Right lobe of liver (tissue), 4 donors: ENCODE data around the gene CELSR1.

Experiments used
- POLR2A ChIP-seq: fragments of 450-650 bp; IDR thresholded peaks from one replicate; pipeline ENCODE4 v1.6.1; 2017; ENCODE audit warnings: antibody characterized with exemption, mild to moderate bottlenecking
- TF ChIP-seq, protein P1 (sequence below), 4 donors: fragments of 200-600 bp in 3 of 4; fragments of 450-650 bp in 1 of 4; IDR thresholded peaks; one replicate each; pipeline versions ENCODE4 v1.5.1 to v1.8.0; 2016 to 2022; ENCODE audit warnings: antibody characterized with exemption in 4 of 4, mild to moderate bottlenecking in 2 of 4
- donor health status: DM: no; HTN: no; CAD: no.
- donor health status: DM: no; HTN: no; CAD: no.
- donor health status: DM: no; HTN: yes; CAD: no.

DNA sequence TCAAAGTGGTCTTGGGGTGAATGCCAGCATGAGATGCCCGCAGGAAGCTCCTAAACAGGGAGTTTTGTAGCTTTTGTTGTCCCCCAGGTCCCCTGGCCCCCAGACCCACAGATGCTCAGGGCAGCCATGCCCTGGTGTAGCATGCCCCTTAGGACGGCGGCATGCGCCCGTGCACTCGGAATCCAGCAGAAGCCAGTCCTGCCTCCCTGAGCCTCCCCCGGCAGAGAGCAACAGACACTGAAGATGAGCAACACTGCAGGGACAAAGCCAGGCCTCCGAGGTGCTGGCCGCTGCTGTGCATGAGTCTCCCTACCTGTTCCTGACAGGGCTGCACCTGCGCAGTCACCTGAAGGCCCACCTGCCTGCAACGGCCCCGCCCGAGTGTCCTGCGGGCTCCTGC is 142.8 kb downstream of the CELSR1 start:
- TF ChIP-seq, protein P1, sequence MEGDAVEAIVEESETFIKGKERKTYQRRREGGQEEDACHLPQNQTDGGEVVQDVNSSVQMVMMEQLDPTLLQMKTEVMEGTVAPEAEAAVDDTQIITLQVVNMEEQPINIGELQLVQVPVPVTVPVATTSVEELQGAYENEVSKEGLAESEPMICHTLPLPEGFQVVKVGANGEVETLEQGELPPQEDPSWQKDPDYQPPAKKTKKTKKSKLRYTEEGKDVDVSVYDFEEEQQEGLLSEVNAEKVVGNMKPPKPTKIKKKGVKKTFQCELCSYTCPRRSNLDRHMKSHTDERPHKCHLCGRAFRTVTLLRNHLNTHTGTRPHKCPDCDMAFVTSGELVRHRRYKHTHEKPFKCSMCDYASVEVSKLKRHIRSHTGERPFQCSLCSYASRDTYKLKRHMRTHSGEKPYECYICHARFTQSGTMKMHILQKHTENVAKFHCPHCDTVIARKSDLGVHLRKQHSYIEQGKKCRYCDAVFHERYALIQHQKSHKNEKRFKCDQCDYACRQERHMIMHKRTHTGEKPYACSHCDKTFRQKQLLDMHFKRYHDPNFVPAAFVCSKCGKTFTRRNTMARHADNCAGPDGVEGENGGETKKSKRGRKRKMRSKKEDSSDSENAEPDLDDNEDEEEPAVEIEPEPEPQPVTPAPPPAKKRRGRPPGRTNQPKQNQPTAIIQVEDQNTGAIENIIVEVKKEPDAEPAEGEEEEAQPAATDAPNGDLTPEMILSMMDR (IDR thresholded peaks at IDR 0.05): no peak
- TF ChIP-seq POLR2A: no peak
